HUES48 (cell line): ENCODE data around the gene S1PR4.
"Not testable (repeated sequence)": the region's sequence is repeated elsewhere in the genome, so short reads cannot be mapped to it uniquely, and the experiment has no call there.

ENCODE experiments used
- H3K27ac ChIP-seq: one replicate; pipeline ENCODE4 v1.7.0; 2013; ENCODE audit warnings: low read depth, low read length, inconsistent platforms
- H3K27me3 ChIP-seq: 2 replicates; pipeline ENCODE4 v1.6.1; 2013; ENCODE audit warnings: mild to moderate bottlenecking, low read length; ENCODE audit not compliant: control insufficient read depth, insufficient read depth
- H3K36me3 ChIP-seq: 2 replicates; pipeline ENCODE4 v1.6.1; 2013; ENCODE audit warnings: low read length; ENCODE audit not compliant: control insufficient read depth, insufficient read depth
- H3K4me1 ChIP-seq: 2 replicates; pipeline ENCODE4 v1.6.1; 2013; ENCODE audit warnings: mild to moderate bottlenecking, low read length; ENCODE audit not compliant: control insufficient read depth, insufficient read depth
- H3K4me3 ChIP-seq: 2 replicates; pipeline ENCODE4 v1.5.1; 2013; ENCODE audit warnings: mild to moderate bottlenecking, low read depth, low read length
- H3K9ac ChIP-seq: 2 replicates; pipeline ENCODE4 v1.6.1; 2013; ENCODE audit warnings: mild to moderate bottlenecking, low read depth, low read length, moderate library complexity
- H3K9me3 ChIP-seq: 2 replicates; pipeline ENCODE4 v1.6.1; 2013; ENCODE audit warnings: low read length; ENCODE audit not compliant: control insufficient read depth, insufficient read depth

The S1PR4 gene

GRCh38 chr19:3190921-3191805, 12.6 kb downstream of the S1PR4 start:
- Histone ChIP-seq H3K9me3 (no peaks in the 10 kb centered on the region), H3K36me3 (peaks cover 19% of the 10 kb centered on the region), H3K4me3 (no peak overlapping the region), H3K27me3 (no peaks in the 10 kb centered on the region), H3K9ac (no peak overlapping the region), H3K4me1 (peaks cover 8% of the 10 kb centered on the region; the same call in 1 of the 2 replicates), H3K27ac (no peak overlapping the region)

DNA sequence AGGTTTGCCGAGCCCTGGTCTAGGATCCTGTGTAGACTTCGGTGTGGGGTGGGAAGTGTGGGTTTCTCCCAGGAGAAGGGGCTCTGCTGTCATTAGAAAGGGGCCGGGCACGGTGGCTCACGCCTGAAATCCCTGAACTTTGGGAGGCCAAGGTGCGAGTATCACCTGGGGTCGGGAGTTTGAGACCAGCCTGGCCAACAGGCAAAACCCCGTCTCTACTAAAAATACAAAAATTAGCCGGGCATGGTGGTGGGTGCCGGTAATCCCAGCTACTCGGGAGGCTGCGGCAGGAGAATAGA, 13.2 kb downstream of the S1PR4 start:
- H3K27me3 ChIP-seq, H3K9me3 ChIP-seq, H3K27ac ChIP-seq, H3K4me3 ChIP-seq, H3K9ac ChIP-seq, H3K4me1 ChIP-seq: not testable (repeated sequence)
- H3K36me3 ChIP-seq, result peaks cover 25% of the 10 kb centered on the region

- Histone ChIP-seq H3K27me3 (no peaks in the 10 kb centered on the region), H3K9me3 (no peaks in the 10 kb centered on the region), H3K27ac (no peak overlapping the region), H3K36me3 (peaks cover 29% of the 10 kb centered on the region), H3K4me1 (peaks cover 2% of the 10 kb centered on the region; the same call in 1 of the 2 replicates), H3K9ac (no peak overlapping the region), H3K4me3 (no peak overlapping the region)
These were observed 13.7 kb downstream of the S1PR4 start for GRCh38 chr19:3192228-3192635.

DNA sequence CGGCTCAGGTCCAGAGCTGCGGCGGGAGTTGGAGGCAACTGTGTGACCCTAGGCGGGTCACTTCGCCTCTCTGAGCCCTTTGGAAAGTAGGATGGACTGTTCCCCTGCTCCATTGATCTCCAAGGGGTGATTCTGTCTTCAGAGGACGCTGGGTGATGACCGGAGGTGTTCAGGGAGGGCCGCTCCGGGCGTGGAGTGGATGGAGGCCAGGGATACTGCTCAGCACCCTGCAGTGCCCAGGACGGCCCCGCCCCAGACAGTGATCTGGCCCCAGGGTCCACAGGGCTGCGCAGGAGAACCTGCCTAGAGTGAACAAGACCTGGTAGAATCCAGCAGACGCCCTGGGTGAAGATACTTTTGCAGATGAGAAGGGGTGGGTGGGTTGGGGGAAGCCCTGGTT, 14.1 kb downstream of the S1PR4 start:
- Histone ChIP-seq H3K27ac (no peak overlapping the region), H3K36me3 (peaks cover 28% of the 10 kb centered on the region)

DNA sequence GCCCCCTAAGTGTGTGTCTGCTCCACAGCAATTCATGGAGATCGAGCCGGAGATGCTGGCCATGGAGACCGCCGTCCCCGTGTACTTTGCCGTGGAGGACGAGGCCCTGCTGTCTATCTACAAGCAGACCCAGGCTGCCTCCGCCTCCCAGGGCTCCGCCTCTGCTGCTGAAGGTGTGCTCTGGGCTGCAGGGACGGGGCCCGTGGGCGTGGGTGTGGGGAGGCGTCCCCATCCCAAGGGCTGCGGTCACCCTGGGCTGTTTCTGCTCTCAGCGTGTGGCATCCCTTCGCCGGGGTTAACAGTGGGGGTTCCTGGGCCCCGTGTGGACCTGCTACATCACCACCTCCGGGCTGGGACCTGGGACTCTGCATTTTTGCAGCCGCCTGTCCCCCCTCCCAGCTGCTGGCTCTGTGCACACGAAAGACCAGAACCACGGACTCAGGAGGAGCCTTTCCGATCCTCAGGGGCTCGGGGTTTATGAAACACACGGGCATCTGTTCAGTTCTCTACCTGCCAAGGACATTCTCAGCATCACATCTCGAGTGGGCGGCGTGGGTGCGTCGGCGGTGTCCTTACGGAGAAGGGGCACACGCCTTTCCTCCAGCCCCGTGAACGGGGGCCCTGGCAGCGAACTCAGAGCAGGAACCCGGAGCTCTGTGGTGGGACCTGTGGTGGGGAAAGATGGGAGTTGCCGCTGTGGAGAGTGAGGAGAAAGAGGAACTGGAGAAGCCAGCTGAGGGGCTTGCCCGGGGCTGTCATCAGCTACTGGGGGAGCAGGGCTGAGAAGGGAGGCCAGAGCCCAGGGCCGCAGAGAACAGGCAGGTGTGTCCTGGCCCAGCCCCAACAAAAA, 14.9 kb downstream of the S1PR4 start:
- no peaks in the 10 kb centered on the region for H3K4me1 ChIP-seq
- H3K9ac ChIP-seq, result no peak overlapping the region
- peaks cover 27% of the 10 kb centered on the region for H3K36me3 ChIP-seq
- H3K9me3 ChIP-seq, result no peaks in the 10 kb centered on the region
- no peak overlapping the region for H3K4me3 ChIP-seq
- no peak overlapping the region for H3K27ac ChIP-seq
- H3K27me3 ChIP-seq, result no peaks in the 10 kb centered on the region

More for the DNA sequence above, 14.1 kb downstream of the S1PR4 start:
- Histone ChIP-seq H3K4me1 (no peaks in the 10 kb centered on the region), H3K4me3 (no peak overlapping the region), H3K9me3 (no peaks in the 10 kb centered on the region), H3K27me3 (no peaks in the 10 kb centered on the region), H3K9ac (no peak overlapping the region)

GRCh38 chr19:3194106-3195087, 15.8 kb downstream of the S1PR4 start:
- H3K4me1 ChIP-seq, result no peaks in the 10 kb centered on the region
- H3K9ac ChIP-seq, result no peak overlapping the region
- no peaks in the 10 kb centered on the region for H3K27me3 ChIP-seq
- H3K36me3 ChIP-seq, result peaks cover 26% of the 10 kb centered on the region
- no peaks in the 10 kb centered on the region for H3K9me3 ChIP-seq
- no peak overlapping the region for H3K4me3 ChIP-seq
- no peak overlapping the region for H3K27ac ChIP-seq

GRCh38 chr19:3196064-3196932, 17.7 kb downstream of the S1PR4 start:
- no peaks in the 10 kb centered on the region for H3K4me1 ChIP-seq
- H3K9ac ChIP-seq, result no peak overlapping the region
- no peak overlapping the region for H3K27ac ChIP-seq
- H3K4me3 ChIP-seq, result no peak overlapping the region
- H3K9me3 ChIP-seq, result no peaks in the 10 kb centered on the region
- H3K36me3 ChIP-seq, result peaks cover 30% of the 10 kb centered on the region
- H3K27me3 ChIP-seq, result no peaks in the 10 kb centered on the region

DNA sequence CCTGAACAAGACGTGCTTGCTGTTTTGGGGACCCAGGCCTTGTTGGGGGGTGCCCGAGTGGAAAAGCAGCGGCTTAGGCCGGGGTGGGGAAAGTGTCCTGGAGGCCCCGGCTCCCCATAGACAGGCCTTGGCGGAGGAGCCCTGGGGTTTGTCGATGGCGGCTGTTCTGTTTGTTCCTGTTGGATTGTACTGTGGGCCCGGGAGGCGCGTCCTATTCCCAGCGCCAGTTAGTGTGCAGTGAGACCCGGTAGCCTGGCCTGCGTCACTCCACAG, 18.3 kb downstream of the S1PR4 start:
- no peaks in the 10 kb centered on the region for H3K9me3 ChIP-seq
- H3K4me3 ChIP-seq, result no peak overlapping the region
- H3K27ac ChIP-seq, result no peak overlapping the region
- peaks cover 30% of the 10 kb centered on the region for H3K36me3 ChIP-seq
- no peaks in the 10 kb centered on the region for H3K4me1 ChIP-seq
- H3K9ac ChIP-seq, result no peak overlapping the region
- no peaks in the 10 kb centered on the region for H3K27me3 ChIP-seq

DNA sequence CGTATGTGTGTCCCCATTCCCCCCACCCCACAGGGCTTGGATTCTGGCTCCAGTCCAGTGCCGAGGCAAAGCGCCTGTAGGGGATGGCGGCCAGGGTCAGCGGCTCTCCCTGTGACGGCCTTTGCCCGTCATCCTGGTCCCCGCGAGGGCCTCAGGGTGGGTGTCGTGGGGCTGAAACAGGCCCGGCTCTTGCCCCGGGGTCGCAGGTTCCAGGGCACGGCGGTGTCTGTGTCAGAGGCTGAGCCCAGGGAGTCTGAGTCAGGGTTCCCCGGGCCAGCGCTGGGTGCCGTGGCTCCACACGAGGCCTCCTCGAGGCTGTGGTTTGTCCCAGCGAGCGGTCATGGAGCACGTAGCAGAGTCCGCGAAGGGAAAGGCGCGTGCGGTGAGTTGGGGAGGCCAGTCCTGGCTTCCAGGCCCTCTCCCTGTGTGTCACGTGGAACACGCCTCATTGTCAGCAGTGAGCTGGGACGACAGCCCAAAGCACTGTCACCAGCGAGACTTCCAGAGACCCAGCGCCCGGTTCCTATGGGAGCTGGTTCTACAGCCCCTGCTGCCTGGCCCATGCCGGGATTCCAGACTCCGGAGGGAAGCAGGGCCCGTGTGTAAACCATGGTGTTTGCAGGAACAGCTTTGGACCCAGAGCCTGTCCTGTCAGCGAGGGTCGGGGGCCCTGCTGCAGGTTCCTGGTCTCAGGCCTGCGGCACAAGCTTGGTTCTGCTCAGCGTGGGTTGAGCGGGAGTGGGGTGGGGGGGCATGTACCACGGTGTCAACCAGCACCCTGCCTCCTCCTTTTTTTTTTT, 20.5 kb downstream of the S1PR4 start:
- no peak overlapping the region for H3K27ac ChIP-seq
- H3K27me3 ChIP-seq, result no peaks in the 10 kb centered on the region

More for the DNA sequence above, 20.5 kb downstream of the S1PR4 start:
- Histone ChIP-seq H3K36me3 (peaks cover 45% of the 10 kb centered on the region), H3K4me3 (no peak overlapping the region), H3K4me1 (no peaks in the 10 kb centered on the region), H3K9me3 (no peaks in the 10 kb centered on the region), H3K9ac (no peak overlapping the region)
